HG02571 (cell line): Measurements from ENCODE around the gene GLYATL3.

Experiments used
- ATAC-seq: cut with Tn5 transposase; IDR thresholded peaks from one replicate; pipeline ENCODE4 v1.9.1; 2021; ENCODE audit warnings: mild to moderate bottlenecking, moderate library complexity; ENCODE audit not compliant: unreplicated experiment

The GLYATL3 gene

GRCh38 chr6:49513153-49513989 lies 13.6 kb downstream of the GLYATL3 start:
- no peak for ATAC-seq

- ATAC-seq: no peak
Observed at GRCh38 chr6:49514571-49515484, 15.1 kb downstream of the GLYATL3 start.

- no peak for ATAC-seq
Observed at GRCh38 chr6:49515485-49516146, 15.9 kb downstream of the GLYATL3 start.

GRCh38 chr6:49516147-49516505 lies 16.4 kb downstream of the GLYATL3 start:
- no peak for ATAC-seq

- ATAC-seq: no peak
Observed at GRCh38 chr6:49517919-49518318, 18.2 kb downstream of the GLYATL3 start.

- no peak for ATAC-seq
Observed at GRCh38 chr6:49519660-49520059, 19.9 kb downstream of the GLYATL3 start.

- ATAC-seq: no peak
Observed at GRCh38 chr6:49522710-49523593, 23.2 kb downstream of the GLYATL3 start.

GRCh38 chr6:49523901-49524300 lies 24.2 kb downstream of the GLYATL3 start:
- no peak for ATAC-seq

GRCh38 chr6:49524541-49524940 lies 24.8 kb downstream of the GLYATL3 start:
- no peak for ATAC-seq

- no peak for ATAC-seq
Observed at GRCh38 chr6:49526598-49526997, 26.9 kb downstream of the GLYATL3 start.

GRCh38 chr6:49527320-49527719 lies 27.6 kb downstream of the GLYATL3 start:
- ATAC-seq: no peak

- ATAC-seq: no peak
Observed at GRCh38 chr6:49528571-49528970, 28.8 kb downstream of the GLYATL3 start.

- ATAC-seq: no peak
Observed at GRCh38 chr6:49530141-49530776, 30.5 kb downstream of the GLYATL3 start.

- peak; percentile 79 for ATAC-seq
Observed at GRCh38 chr6:49531774-49532569, 32.2 kb downstream of the GLYATL3 start.

GRCh38 chr6:49535795-49536194 lies 36.1 kb downstream of the GLYATL3 start:
- no peak for ATAC-seq

GRCh38 chr6:49539102-49539501 lies 39.4 kb downstream of the GLYATL3 start:
- ATAC-seq: no peak

GRCh38 chr6:49540614-49541013 lies 40.9 kb downstream of the GLYATL3 start:
- no peak for ATAC-seq

GRCh38 chr6:49541210-49541724 lies 41.5 kb downstream of the GLYATL3 start:
- no peak for ATAC-seq

GRCh38 chr6:49541936-49542335 lies 42.2 kb downstream of the GLYATL3 start:
- ATAC-seq: no peak
